Hepatocyte (in vitro differentiated cells): ENCODE measurements around the gene MEOX1. TPM values are rescaled to one million over a fixed set of nuclear protein-coding genes. Genes with fewer than 3 reads are reported as not detected.

Source experiments
- DNase-seq: peaks from one replicate; pipeline ENCODE4 v3.0.0-alpha.2; 2016; ENCODE audit warnings: low spot score
- H2AFZ ChIP-seq: fragments of 200-600 bp; sonication (generic); 2 replicates; pipeline ENCODE4 v1.6.0; 2016; ENCODE audit warnings: antibody characterized with exemption, mild to moderate bottlenecking
- H3K27ac ChIP-seq: fragments of 200-600 bp; sonication (generic); 2 replicates; pipeline ENCODE4 v1.5.1; 2016; ENCODE audit warnings: mild to moderate bottlenecking
- H3K27me3 ChIP-seq: fragments of 200-600 bp; sonication (generic); 2 replicates; pipeline ENCODE4 v1.6.1; 2016
- H3K36me3 ChIP-seq: fragments of 200-600 bp; sonication (generic); replicated peaks from 2 replicates; pipeline ENCODE4 v1.5.1; 2016; ENCODE audit warnings: low read depth; ENCODE audit not compliant: insufficient read depth
- H3K4me1 ChIP-seq: fragments of 200-600 bp; sonication (generic); 2 replicates; pipeline ENCODE4 v1.5.1; 2016; ENCODE audit warnings: mild to moderate bottlenecking, moderate library complexity; ENCODE audit not compliant: insufficient read depth
- H3K4me2 ChIP-seq: fragments of 200-600 bp; sonication (generic); 2 replicates; pipeline ENCODE4 v1.6.0; 2016
- H3K4me3 ChIP-seq: fragments of 200-600 bp; sonication (generic); 2 replicates; pipeline ENCODE4 v1.5.1; 2016; ENCODE audit warnings: mild to moderate bottlenecking
- H3K79me2 ChIP-seq: fragments of 200-600 bp; sonication (generic); 2 replicates; pipeline ENCODE4 v1.6.0; 2017; ENCODE audit warnings: mild to moderate bottlenecking
- H3K9me2 ChIP-seq: fragments of 200-600 bp; sonication (generic); replicated peaks from 2 replicates; pipeline ENCODE4 v1.6.0; 2017; ENCODE audit warnings: mild to moderate bottlenecking; ENCODE audit not compliant: insufficient read depth
- H3K9me3 ChIP-seq: fragments of 200-600 bp; sonication (generic); 2 replicates; pipeline ENCODE4 v1.5.1; 2016; ENCODE audit warnings: low read depth, mild to moderate bottlenecking
- H4K20me1 ChIP-seq: fragments of 200-600 bp; sonication (generic); 2 replicates; pipeline ENCODE4 v1.6.0; 2016; ENCODE audit warnings: mild to moderate bottlenecking; ENCODE audit not compliant: insufficient read depth, poor library complexity, severe bottlenecking
- EZH2 ChIP-seq: fragments of 200-600 bp; sonication (generic); IDR thresholded peaks from 2 replicates; pipeline ENCODE4 v1.6.1; 2016; ENCODE audit warnings: antibody characterized with exemption, mild to moderate bottlenecking, borderline replicate concordance
- EZH2phosphoT487 ChIP-seq: fragments of 200-600 bp; sonication (generic); IDR thresholded peaks from one replicate; pipeline ENCODE4 v1.6.1; 2018; ENCODE audit warnings: antibody characterized with exemption, mild to moderate bottlenecking, low read depth, moderate library complexity; ENCODE audit not compliant: unreplicated experiment, severe bottlenecking
- WGBS: methylation state at CpG from one replicate; pipeline ENCODE4 v1.1.6; 2016; ENCODE audit warnings: low lambda C conversion rate; ENCODE audit errors: missing lambda C conversion rate; 5-methylcytosine and 5-hydroxymethylcytosine counted together
- polyA plus RNA-seq: library from polyadenylated mRNA; unstranded; fragments of >200 nt; fragmentation: Nextera tagmentation; extraction: Ambion mirVana; gene quantifications from 2 replicates; pipeline ENCODE4 v1.2.1, GENCODE V29; 2016
- total RNA-seq: library from RNA; depleted of rRNA; stranded (reverse); fragments of >200 nt; gene quantifications from 2 replicates; pipeline ENCODE4 v1.2.3, GENCODE V29; 2014
- TF ChIP-seq, protein P1 (sequence below): fragments of 200-600 bp; sonication (generic); IDR thresholded peaks from 2 replicates; pipeline ENCODE4 v1.5.1; 2016; ENCODE audit warnings: antibody characterized with exemption, mild to moderate bottlenecking; ENCODE audit not compliant: poor library complexity

Gene MEOX1
- total and polyA plus RNA-seq, 2 experiments from 2014 or later = 0.33 to 0.90 TPM

DNA sequence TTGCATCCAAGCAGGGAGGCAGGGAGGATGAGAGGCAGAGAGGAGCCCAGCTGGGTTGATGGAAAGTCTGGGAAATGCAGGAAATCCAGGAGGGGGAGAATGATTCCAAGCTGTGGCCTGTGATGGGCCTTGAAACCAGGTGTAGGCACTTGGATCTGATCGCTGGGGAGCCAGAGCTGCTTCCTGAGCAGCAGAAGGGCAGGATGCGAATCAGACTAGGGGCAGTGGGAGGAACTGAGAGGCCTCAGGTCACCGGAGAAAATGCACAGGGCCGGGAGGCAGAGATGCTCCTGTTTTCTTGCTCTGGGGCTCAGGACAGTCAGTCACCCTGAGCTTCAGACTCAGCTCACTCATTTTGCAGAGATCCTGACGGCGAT, 29.6 kb upstream of the MEOX1 start:
- no peak overlapping the region for H3K4me3 ChIP-seq
- no peak for DNase-seq
- H4K20me1 ChIP-seq = no peaks in the 10 kb centered on the region
- no peaks in the 10 kb centered on the region for H3K4me1 ChIP-seq
- TF ChIP-seq EZH2 (no peak), EZH2phosphoT487 (no peak)
- TF ChIP-seq, protein P1, sequence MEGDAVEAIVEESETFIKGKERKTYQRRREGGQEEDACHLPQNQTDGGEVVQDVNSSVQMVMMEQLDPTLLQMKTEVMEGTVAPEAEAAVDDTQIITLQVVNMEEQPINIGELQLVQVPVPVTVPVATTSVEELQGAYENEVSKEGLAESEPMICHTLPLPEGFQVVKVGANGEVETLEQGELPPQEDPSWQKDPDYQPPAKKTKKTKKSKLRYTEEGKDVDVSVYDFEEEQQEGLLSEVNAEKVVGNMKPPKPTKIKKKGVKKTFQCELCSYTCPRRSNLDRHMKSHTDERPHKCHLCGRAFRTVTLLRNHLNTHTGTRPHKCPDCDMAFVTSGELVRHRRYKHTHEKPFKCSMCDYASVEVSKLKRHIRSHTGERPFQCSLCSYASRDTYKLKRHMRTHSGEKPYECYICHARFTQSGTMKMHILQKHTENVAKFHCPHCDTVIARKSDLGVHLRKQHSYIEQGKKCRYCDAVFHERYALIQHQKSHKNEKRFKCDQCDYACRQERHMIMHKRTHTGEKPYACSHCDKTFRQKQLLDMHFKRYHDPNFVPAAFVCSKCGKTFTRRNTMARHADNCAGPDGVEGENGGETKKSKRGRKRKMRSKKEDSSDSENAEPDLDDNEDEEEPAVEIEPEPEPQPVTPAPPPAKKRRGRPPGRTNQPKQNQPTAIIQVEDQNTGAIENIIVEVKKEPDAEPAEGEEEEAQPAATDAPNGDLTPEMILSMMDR = no peak
- no peak overlapping the region for H3K27ac ChIP-seq
- WGBS = 62% methylated on average over 6 of the region's 6 CpGs
- no peaks in the 10 kb centered on the region for H3K9me3 ChIP-seq
- H3K27me3 ChIP-seq = no peaks in the 10 kb centered on the region
- no peaks in the 10 kb centered on the region for H3K36me3 ChIP-seq
- H3K4me2 ChIP-seq = no peak overlapping the region
- no peaks in the 10 kb centered on the region for H3K9me2 ChIP-seq
- no peak overlapping the region for H2AFZ ChIP-seq
- H3K79me2 ChIP-seq = no peaks in the 10 kb centered on the region

DNA sequence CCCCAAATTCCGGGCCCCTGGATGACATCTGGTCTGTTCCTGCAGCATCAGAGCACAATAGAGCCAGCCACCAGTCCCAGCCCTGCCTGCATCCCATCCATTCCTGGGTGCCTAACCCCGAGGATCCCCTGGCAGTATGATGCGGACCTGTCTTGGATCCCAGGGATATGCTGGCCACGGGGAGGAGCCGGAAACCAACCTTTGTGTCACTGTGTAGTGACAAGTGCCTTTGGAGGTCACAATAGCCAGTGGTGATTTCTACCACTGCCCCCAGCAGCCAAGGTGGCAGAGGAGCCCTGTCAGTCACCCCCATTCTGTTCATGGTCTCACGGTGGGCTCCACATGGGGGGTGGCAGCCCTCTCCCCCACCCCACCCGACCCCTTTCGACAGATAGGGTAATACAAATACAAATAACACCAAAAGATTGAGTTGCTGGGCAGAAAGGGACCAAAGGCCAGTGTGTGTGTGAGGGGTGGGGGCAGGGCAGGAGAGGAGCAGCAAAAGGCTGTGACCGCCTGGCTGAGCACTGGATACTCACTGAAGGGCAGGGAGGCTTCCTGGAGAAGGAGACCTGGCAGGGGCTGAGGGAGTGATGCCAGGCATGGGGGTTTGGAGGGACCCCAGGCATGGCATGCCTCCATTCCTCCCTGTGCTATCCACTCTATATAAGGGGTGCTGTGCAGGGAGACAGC, 29.0 kb upstream of the MEOX1 start:
- Histone ChIP-seq H3K4me2 (no peak overlapping the region), H3K4me3 (no peak overlapping the region), H3K27ac (no peak overlapping the region), H3K27me3 (no peaks in the 10 kb centered on the region), H4K20me1 (no peaks in the 10 kb centered on the region), H3K79me2 (no peaks in the 10 kb centered on the region), H3K36me3 (no peaks in the 10 kb centered on the region), H3K4me1 (no peaks in the 10 kb centered on the region), H3K9me2 (no peaks in the 10 kb centered on the region), H2AFZ (no peak overlapping the region), H3K9me3 (no peaks in the 10 kb centered on the region)
- TF ChIP-seq EZH2phosphoT487 (no peak), EZH2 (no peak)
- TF ChIP-seq, protein P1 = no peak
- WGBS = 77% methylated on average over 9 of the region's 9 CpGs
- no peak for DNase-seq

DNA sequence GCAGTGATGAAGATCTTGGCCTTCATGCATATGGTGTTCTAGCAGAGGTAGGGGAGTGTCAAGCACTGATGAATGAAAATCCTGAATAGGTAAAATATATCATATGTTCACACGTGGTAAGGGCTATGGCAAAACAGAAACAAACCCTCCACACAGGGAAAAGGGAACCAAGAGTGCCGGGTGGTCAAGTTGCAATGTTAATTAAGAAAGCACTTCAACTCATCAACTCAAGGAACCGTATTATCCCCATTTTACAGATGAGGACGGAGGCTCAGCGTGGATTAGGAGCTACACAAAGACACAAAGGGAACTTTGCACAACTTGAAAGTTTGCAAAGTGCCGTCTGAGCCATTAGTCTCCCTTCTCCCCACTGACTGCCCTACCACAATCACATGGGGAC, 28.1 kb upstream of the MEOX1 start:
- WGBS = 65% methylated on average over 6 of the region's 6 CpGs
- Histone ChIP-seq H2AFZ (no peak overlapping the region), H3K79me2 (no peaks in the 10 kb centered on the region)

More for the DNA sequence above, 28.1 kb upstream of the MEOX1 start:
- H3K36me3 ChIP-seq = no peaks in the 10 kb centered on the region
- no peak overlapping the region for H3K4me3 ChIP-seq
- H4K20me1 ChIP-seq = no peaks in the 10 kb centered on the region
- no peak overlapping the region for H3K27ac ChIP-seq
- H3K9me3 ChIP-seq = no peaks in the 10 kb centered on the region
- H3K9me2 ChIP-seq = no peaks in the 10 kb centered on the region
- no peaks in the 10 kb centered on the region for H3K27me3 ChIP-seq
- no peaks in the 10 kb centered on the region for H3K4me1 ChIP-seq
- TF ChIP-seq, protein P1 = no peak
- TF ChIP-seq EZH2 (no peak), EZH2phosphoT487 (no peak)
- no peak for DNase-seq
- no peak overlapping the region for H3K4me2 ChIP-seq
